ENCODE measurements around the gene PEA15. TPM values are rescaled to one million over a fixed set of nuclear protein-coding genes. Genes with fewer than 3 reads are reported as not detected.

Gene PEA15
- total RNA-seq, 1 experiment from 2014 or later = 94.3 TPM

- BruUV-seq (replicated peaks) = no TSS peak
- H3K27ac ChIP-seq (ENCODE audit: low read length) = no peak overlapping the region
- in situ Hi-C loops (cut with HindIII; ENCODE audit: low pct_unique_long_range_greater_than_20kb, low sequenced_read_pairs) (no loop called here), intact Hi-C loops (cut with micrococcal nuclease; ENCODE audit: unreplicated experiment) (loop anchor here (2.0 to 10.0 kb wide), 2 partner anchors 61 to 87 kb away; no protein-coding TSS in a partner anchor)
- ChIA-PET POLR2A (interaction anchor here (0.6 kb wide), 1 partner anchor 97 kb away, joined by 4 read pairs; no protein-coding TSS in a partner anchor), CTCF (no interaction called here)
- DNase-seq (ENCODE audit: low read depth, low spot score) (no peak), ATAC-seq (no peak)
- TF ChIP-seq SIN3A (IDR thresholded peaks at IDR 0.05; ENCODE audit: borderline replicate concordance, insufficient read depth, low read depth, low read length) (no peak), CTCF (IDR thresholded peaks at IDR 0.05) (no peak), POLR2AphosphoS5 (IDR thresholded peaks at IDR 0.05; ENCODE audit: low read depth, low read length) (no peak), REST (IDR thresholded peaks at IDR 0.05; ENCODE audit: insufficient read depth in 1 of 2, low read depth in 2 of 2, low read length in 1 of 2) (no peak), TCF7L2 (IDR thresholded peaks at IDR 0.05; ENCODE audit: low read depth, low read length) (no peak)
- H3K36me3 ChIP-seq (ENCODE audit: control insufficient read depth, insufficient read depth, low read length) = no peaks in the 10 kb centered on the region
- H3K27me3 ChIP-seq (ENCODE audit: control insufficient read depth, insufficient read depth, low read length) = no peaks in the 10 kb centered on the region
- no peaks in the 10 kb centered on the region for H3K9me3 ChIP-seq (ENCODE audit: control insufficient read depth, insufficient read depth, low read depth, low read length)
- peaks cover 7% of the 10 kb centered on the region; the same call in 1 of the 2 replicates for H3K4me1 ChIP-seq (ENCODE audit: control insufficient read depth, insufficient read depth, low read length)
- no peak overlapping the region for H3K4me3 ChIP-seq (ENCODE audit: low read depth in 2 of 2, low read length in 2 of 2)
Measured at GRCh38 chr1:160191756-160192155, 13.4 kb upstream of the PEA15 start.

GRCh38 chr1:160192234-160192633, 12.9 kb upstream of the PEA15 start:
- H3K4me1 ChIP-seq (ENCODE audit: control insufficient read depth, insufficient read depth, low read length) = peaks cover 7% of the 10 kb centered on the region; the same call in 1 of the 2 replicates
- H3K27ac ChIP-seq (ENCODE audit: low read length) = no peak overlapping the region
- H3K4me3 ChIP-seq (ENCODE audit: low read depth in 2 of 2, low read length in 2 of 2) = no peak overlapping the region
- TF ChIP-seq REST (IDR thresholded peaks at IDR 0.05; ENCODE audit: insufficient read depth in 1 of 2, low read depth in 2 of 2, low read length in 1 of 2) (no peak), POLR2AphosphoS5 (IDR thresholded peaks at IDR 0.05; ENCODE audit: low read depth, low read length) (no peak), TCF7L2 (IDR thresholded peaks at IDR 0.05; ENCODE audit: low read depth, low read length) (no peak), CTCF (IDR thresholded peaks at IDR 0.05) (no peak), SIN3A (IDR thresholded peaks at IDR 0.05; ENCODE audit: borderline replicate concordance, insufficient read depth, low read depth, low read length) (no peak)
- ChIA-PET CTCF (no interaction called here), POLR2A (interaction anchor here (0.6 kb wide), 1 partner anchor 96 kb away, joined by 4 read pairs; no protein-coding TSS in a partner anchor)
- DNase-seq (ENCODE audit: low read depth, low spot score) (no peak), ATAC-seq (no peak)
- H3K27me3 ChIP-seq (ENCODE audit: control insufficient read depth, insufficient read depth, low read length) = no peaks in the 10 kb centered on the region
- H3K36me3 ChIP-seq (ENCODE audit: control insufficient read depth, insufficient read depth, low read length) = no peaks in the 10 kb centered on the region
- in situ Hi-C loops (cut with HindIII; ENCODE audit: low pct_unique_long_range_greater_than_20kb, low sequenced_read_pairs) (no loop called here), intact Hi-C loops (cut with micrococcal nuclease; ENCODE audit: unreplicated experiment) (loop anchor here (2.0 to 10.0 kb wide), 2 partner anchors 61 to 87 kb away; no protein-coding TSS in a partner anchor)
- no TSS peak for BruUV-seq (replicated peaks)
- no peaks in the 10 kb centered on the region for H3K9me3 ChIP-seq (ENCODE audit: control insufficient read depth, insufficient read depth, low read depth, low read length)
